Duodenal mucosa (tissue), 2 donors: ENCODE data around the gene SLC9A9.
A peak's percentile ranks its signal among the peaks of the same experiment; 100 is the strongest.

ENCODE experiments used
- H3K27ac ChIP-seq: one replicate; pipeline ENCODE4 v1.7.0; 2013; ENCODE audit warnings: low read depth, low read length
- H3K27me3 ChIP-seq, 2 donors: one replicate each; pipeline ENCODE4 v1.7.0; 2013; ENCODE audit warnings: low read length in 2 of 2, control low read depth in 1 of 2; ENCODE audit not compliant: insufficient read depth in 2 of 2, control insufficient read depth in 1 of 2
- H3K36me3 ChIP-seq, 2 donors: one replicate each; pipeline ENCODE4 v1.7.0; 2013; ENCODE audit warnings: low read length in 2 of 2, control low read depth in 1 of 2; ENCODE audit not compliant: insufficient read depth in 2 of 2, control insufficient read depth in 1 of 2
- H3K4me1 ChIP-seq, 2 donors: one replicate each; pipeline ENCODE4 v1.7.0; 2013; ENCODE audit warnings: low read length in 2 of 2, control low read depth in 1 of 2; ENCODE audit not compliant: insufficient read depth in 2 of 2, control insufficient read depth in 1 of 2
- H3K4me3 ChIP-seq, 2 donors: one replicate each; pipeline ENCODE4 v1.7.0; 2013; ENCODE audit warnings: low read length in 2 of 2, low read depth in 1 of 2
- H3K9ac ChIP-seq, 2 donors: one replicate each; pipeline ENCODE4 v1.7.0; 2013; ENCODE audit warnings: low read length in 2 of 2, low read depth in 1 of 2
- H3K9me3 ChIP-seq, 2 donors: one replicate each; pipeline ENCODE4 v1.7.0; 2013; ENCODE audit warnings: low read length in 2 of 2, control low read depth in 1 of 2; ENCODE audit not compliant: control insufficient read depth in 1 of 2

SLC9A9 gene

DNA sequence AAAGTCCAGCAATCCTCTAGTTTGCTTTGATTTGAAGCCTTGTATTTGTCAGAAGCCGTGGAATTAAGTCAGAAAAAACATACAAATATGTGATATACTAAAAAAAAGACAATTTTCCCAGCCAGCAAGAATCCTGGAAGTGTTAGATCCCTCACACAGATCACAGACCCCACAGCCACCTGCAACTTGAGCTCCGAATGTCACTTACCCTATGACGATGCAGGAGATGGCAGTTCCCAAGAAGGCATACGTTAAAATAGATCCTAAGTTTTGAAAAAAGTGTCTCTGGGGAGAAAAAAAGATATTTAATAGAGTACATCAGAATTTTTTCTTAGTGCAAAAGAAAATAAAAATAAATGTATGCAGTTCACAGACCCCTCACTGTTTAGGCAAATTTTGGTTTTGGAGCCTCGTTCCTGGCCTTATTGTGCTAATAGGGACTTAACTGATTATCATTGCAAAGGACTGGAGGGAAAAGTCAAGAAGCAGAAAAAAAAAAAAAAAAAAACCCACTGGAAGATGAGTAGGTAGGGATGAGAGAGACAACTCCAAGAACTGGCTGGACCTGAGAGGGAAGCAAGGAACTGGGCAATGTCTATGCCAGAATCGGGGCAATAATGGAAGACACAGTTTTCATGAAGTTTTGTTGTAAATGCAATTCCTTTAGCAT lies 53.3 kb downstream of the SLC9A9 start:
- Histone ChIP-seq H3K27ac (no peak overlapping the region), H3K4me3 (no peak overlapping the region)

DNA sequence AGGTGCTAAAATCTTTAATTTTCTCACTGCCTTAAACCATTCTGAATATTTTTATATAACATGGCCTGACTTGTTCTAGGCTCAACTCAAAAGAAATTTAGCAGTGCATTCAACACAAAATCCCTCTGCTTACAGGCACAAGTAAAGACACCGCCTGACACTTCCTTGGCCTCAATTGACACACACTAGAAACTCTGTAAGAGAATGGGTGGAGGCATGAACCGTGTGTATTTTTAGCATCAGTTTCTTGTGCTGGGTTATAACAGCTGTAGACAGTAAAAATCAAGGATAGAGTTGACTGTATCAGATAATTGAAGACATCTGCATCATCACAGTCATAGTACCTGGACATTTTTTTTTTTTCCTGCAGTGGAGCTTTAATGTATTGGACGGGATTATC lies 54.3 kb downstream of the SLC9A9 start:
- Histone ChIP-seq H3K9me3 (no peaks in the 10 kb centered on the region), H3K4me3 (no peak overlapping the region), H3K27ac (no peak overlapping the region), H3K4me1 (no peaks in the 10 kb centered on the region), H3K27me3 (no peaks in the 10 kb centered on the region), H3K36me3 (no peaks in the 10 kb centered on the region), H3K9ac (no peak overlapping the region)

More for the DNA sequence above, 53.3 kb downstream of the SLC9A9 start:
- no peaks in the 10 kb centered on the region for H3K4me1 ChIP-seq
- no peak overlapping the region for H3K9ac ChIP-seq
- no peaks in the 10 kb centered on the region for H3K9me3 ChIP-seq
- no peaks in the 10 kb centered on the region for H3K36me3 ChIP-seq
- no peaks in the 10 kb centered on the region for H3K27me3 ChIP-seq

GRCh38 chr3:143791386-143791785 lies 56.9 kb downstream of the SLC9A9 start:
- no peaks in the 10 kb centered on the region for H3K4me1 ChIP-seq
- no peak overlapping the region for H3K9ac ChIP-seq
- H3K4me3 ChIP-seq = no peak overlapping the region
- no peaks in the 10 kb centered on the region for H3K27me3 ChIP-seq
- H3K9me3 ChIP-seq = no peaks in the 10 kb centered on the region
- H3K36me3 ChIP-seq = no peaks in the 10 kb centered on the region
- no peak overlapping the region for H3K27ac ChIP-seq

DNA sequence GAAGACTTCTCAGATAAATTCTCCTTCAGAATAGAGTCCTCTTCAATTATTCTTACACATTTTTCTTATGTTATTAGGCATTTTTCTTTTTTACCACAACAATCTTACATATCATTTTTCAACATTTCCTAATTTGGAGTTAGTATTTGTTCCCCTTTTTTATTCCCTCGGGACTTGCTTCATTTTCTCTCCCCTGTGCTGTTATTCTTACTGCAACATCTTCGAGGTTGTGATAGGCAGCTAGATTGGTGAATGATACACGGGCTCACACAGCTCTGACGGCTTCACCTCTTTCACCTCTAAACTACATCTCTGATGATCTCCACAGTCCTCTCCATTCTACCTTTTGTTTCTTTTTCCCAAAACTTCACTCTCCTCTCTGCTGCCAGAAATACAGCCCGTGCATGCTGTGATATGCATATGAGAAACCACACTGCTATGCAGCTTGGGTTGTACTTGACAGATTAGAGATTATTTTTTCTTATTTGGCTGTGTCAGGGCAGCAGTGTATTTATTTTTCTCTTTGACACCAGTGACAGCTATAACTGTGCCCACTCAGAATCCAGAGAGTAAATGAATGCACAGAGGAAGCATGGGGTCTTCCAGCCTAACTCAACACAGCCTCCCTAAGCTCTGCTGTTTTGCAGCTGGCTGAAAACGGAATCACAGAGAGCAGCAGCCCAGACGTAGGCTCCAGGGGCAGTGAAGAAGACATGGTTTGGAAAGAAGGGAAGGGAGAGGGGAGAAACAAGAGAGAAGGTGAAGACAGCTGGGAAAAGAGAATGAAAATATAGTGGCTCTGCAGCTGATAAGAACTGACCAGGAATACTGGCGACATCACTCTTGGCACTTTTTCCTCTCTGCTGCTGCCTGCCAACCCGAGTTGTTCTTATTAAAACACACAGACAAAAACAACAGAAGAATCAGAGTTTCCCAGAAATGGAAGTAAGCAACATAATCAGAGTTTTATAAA lies 61.8 kb downstream of the SLC9A9 start:
- no peak overlapping the region for H3K27ac ChIP-seq
- no peak overlapping the region for H3K4me3 ChIP-seq
- H3K9ac ChIP-seq = no peak overlapping the region

DNA sequence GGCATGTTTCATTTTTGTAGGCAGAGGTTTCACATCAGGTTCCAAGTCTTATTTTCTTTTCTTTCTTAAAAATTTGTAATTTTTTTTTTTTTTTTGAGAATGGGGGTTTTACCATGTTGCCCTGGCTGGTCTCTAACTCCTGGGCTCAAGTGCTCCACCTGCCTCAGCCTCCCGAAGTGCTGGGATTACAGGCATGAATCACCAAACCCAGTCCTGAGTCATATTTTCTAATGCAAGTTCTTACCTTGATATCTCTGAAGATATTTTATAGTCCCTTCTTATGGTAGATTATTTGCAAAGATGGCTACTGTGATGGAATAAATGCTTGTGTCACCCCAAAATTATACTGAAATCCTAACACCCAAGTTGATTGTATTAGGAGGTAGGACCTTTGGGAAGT lies 63.8 kb downstream of the SLC9A9 start:
- Histone ChIP-seq H3K27ac (no peak overlapping the region), H3K9ac (no peak overlapping the region), H3K4me1 (no peaks in the 10 kb centered on the region), H3K27me3 (no peaks in the 10 kb centered on the region), H3K9me3 (no peaks in the 10 kb centered on the region), H3K36me3 (no peaks in the 10 kb centered on the region), H3K4me3 (no peak overlapping the region)

More for the DNA sequence above, 61.8 kb downstream of the SLC9A9 start:
- H3K4me1 ChIP-seq = no peaks in the 10 kb centered on the region
- no peaks in the 10 kb centered on the region for H3K9me3 ChIP-seq
- H3K27me3 ChIP-seq = no peaks in the 10 kb centered on the region
- H3K36me3 ChIP-seq = no peaks in the 10 kb centered on the region

- Histone ChIP-seq H3K9me3 (no peaks in the 10 kb centered on the region), H3K4me1 (no peaks in the 10 kb centered on the region), H3K27ac (no peak overlapping the region), H3K4me3 (no peak overlapping the region), H3K9ac (no peak overlapping the region), H3K36me3 (no peaks in the 10 kb centered on the region), H3K27me3 (no peaks in the 10 kb centered on the region)
Measured at GRCh38 chr3:143783851-143784370, 64.4 kb downstream of the SLC9A9 start.

DNA sequence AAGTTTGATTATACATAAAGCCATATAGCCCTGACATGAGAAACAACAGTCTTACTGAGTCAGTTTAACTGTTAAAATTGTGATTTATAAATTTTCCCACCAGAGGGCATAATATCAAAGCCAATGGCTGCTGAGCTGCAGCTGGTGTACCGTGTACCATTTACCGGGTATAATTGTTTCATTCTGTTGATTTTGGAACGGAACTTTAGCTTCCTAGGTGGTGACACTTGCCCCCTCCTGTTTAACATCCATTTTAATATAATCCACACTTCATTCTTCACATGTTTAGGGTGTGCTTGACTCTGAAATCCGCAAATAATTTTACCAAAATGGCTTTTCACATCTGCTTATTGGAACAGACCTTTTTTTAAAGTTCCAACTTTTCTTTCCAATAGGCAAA lies 72.8 kb downstream of the SLC9A9 start:
- no peaks in the 10 kb centered on the region for H3K36me3 ChIP-seq
- H3K9ac ChIP-seq = no peak overlapping the region
- H3K4me3 ChIP-seq = no peak overlapping the region
- no peaks in the 10 kb centered on the region for H3K27me3 ChIP-seq
- H3K9me3 ChIP-seq = no peaks in the 10 kb centered on the region
- H3K27ac ChIP-seq = peak overlapping the region; percentile 10
- H3K4me1 ChIP-seq = no peaks in the 10 kb centered on the region

DNA sequence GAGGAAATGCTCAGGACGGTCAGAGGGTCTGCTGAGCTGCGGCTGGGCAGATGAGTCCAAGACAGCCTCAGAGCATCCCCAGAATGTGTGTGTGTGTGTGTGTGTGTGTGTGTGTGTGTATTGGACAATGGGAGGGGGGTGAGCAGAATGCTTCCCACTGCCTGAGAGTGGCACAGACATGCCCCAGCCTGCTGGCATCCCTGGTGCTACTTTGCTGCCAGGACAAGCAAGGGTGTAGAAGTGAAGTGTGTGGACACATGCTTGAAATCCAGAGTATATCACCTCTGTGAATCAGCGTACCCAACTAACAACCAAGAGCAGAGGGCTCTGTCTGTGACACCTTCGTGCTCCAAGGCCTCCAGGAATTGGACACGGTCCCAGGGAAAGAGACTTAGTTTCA lies 76.3 kb downstream of the SLC9A9 start:
- Histone ChIP-seq H3K9ac (no peak overlapping the region), H3K4me1 (no peaks in the 10 kb centered on the region), H3K27me3 (no peaks in the 10 kb centered on the region), H3K4me3 (no peak overlapping the region), H3K27ac (no peak overlapping the region), H3K36me3 (no peaks in the 10 kb centered on the region), H3K9me3 (no peaks in the 10 kb centered on the region)

GRCh38 chr3:143771258-143771657 lies 77.0 kb downstream of the SLC9A9 start:
- Histone ChIP-seq H3K4me1 (no peaks in the 10 kb centered on the region), H3K9ac (no peak overlapping the region), H3K36me3 (no peaks in the 10 kb centered on the region), H3K27ac (no peak overlapping the region), H3K4me3 (no peak overlapping the region), H3K27me3 (no peaks in the 10 kb centered on the region), H3K9me3 (no peaks in the 10 kb centered on the region)

DNA sequence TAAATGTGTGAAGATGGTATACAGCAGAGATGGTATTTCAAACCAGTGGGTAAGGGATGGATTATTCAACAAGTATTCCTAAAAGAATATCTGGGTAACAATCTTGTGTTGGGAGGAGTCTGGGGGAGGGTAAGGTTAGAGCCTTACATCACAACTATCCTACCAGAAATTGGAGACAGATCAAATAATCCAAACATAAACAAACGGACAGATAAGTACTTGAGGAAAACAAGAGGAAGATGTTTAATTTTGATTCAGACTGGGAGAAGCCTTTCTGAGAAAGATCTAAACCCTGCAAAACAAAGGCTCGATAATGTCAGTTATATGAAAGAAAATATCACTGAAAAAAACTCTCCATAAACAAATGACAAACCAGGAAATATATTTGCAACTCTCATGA lies 77.9 kb downstream of the SLC9A9 start:
- Histone ChIP-seq H3K36me3 (no peaks in the 10 kb centered on the region), H3K27me3 (no peaks in the 10 kb centered on the region), H3K27ac (no peak overlapping the region), H3K9me3 (no peaks in the 10 kb centered on the region), H3K4me1 (no peaks in the 10 kb centered on the region), H3K4me3 (no peak overlapping the region), H3K9ac (no peak overlapping the region)
